ENCODE data around the gene ZSWIM4.

DNA sequence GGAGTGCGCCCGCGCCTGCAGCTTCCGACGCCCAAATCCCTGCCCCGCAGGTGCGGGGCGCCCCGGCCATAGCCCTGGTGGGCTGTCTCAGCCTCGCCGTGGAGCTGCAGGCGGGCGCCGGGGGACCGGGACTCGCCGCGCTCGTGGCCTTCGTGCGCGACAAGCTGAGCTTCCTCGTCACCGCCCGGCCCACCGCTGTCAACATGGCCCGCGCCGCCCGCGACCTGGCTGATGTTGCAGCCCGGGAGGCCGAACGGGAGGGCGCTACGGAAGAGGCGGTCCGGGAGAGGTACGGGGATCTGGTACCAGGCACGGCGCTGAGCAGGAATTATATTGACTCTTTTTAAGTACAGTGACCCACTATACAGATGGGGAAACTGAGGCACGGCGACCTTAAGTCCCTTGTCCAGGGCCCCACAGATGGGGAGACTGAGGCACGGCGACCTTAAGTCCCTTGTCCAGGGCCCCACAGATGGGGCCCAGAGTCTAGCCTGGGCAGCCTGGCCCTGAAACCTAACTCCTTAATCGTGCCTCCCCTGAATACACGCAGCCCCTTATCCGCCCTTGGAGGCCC is 30.3 kb upstream of the ZSWIM4 start:
- TF ChIP-seq, protein P1, sequence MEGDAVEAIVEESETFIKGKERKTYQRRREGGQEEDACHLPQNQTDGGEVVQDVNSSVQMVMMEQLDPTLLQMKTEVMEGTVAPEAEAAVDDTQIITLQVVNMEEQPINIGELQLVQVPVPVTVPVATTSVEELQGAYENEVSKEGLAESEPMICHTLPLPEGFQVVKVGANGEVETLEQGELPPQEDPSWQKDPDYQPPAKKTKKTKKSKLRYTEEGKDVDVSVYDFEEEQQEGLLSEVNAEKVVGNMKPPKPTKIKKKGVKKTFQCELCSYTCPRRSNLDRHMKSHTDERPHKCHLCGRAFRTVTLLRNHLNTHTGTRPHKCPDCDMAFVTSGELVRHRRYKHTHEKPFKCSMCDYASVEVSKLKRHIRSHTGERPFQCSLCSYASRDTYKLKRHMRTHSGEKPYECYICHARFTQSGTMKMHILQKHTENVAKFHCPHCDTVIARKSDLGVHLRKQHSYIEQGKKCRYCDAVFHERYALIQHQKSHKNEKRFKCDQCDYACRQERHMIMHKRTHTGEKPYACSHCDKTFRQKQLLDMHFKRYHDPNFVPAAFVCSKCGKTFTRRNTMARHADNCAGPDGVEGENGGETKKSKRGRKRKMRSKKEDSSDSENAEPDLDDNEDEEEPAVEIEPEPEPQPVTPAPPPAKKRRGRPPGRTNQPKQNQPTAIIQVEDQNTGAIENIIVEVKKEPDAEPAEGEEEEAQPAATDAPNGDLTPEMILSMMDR (IDR thresholded peaks at IDR 0.05): no peak
- TF ChIP-seq POLR2A (IDR thresholded peaks at IDR 0.05): no peak

Data from ovary (tissue), 3 donors.